Measurements from ENCODE around the gene POFUT2.

The POFUT2 gene

DNA sequence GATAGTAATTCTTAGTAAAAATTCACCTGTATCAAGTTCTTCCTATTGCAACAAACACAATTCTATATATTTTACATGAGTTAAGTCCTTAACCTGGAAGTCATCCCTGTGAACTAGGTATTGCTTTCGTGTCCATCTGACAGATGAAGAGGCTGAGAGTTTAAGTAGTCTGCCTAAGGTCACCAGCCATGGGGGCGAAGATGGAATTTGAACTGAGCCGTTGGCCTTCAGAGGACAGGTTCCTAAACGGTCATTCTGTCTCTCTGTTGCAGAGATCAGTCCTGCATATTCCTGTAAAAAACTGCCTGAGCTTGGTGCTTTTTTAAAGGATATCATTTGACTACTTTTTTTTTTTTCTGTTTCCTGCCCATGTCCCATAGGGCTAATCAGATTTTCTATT, 10.2 kb upstream of the POFUT2 start:
- no peak for DNase-seq (ENCODE audit: low read depth, low spot score)

DNA sequence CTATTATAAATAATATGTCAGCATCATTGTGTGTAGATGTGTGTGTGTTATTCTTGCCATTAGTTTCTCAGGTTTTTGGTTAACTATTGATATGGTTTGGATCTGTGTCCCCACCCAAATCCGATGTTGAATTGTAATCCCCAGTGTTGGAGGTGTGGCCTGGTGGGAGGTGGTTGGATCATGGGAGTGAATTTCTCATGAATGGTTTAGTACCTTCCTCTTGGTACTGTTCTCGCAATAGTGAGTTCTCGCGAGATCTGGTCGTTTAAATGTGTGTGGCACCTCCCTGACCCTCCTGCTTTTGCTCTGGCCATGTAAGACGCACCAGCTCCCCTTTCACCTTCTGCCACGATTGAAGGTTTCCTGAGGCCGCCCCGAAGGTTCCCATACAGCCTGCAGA, 9.6 kb upstream of the POFUT2 start:
- no peak for DNase-seq (ENCODE audit: low read depth, low spot score)

DNA sequence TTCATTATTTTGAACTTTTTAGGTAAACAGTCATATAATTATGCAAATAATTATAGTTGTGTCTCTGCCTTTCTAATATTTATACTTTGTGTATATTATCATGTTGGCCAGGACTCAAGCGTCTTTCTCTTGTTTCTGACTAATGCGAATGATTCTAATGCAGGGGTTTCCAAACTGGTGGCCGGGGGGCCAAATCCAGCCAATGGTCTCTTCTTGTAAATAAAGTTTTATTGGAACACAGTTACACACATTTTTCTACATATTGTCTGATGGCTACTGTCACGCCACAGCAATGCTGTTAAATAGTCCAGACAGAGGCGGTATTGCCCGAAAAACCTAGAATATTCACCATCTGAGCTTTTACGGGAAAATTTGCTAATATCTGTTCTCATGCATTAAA, 8.9 kb upstream of the POFUT2 start:
- DNase-seq (ENCODE audit: low read depth, low spot score): no peak

DNA sequence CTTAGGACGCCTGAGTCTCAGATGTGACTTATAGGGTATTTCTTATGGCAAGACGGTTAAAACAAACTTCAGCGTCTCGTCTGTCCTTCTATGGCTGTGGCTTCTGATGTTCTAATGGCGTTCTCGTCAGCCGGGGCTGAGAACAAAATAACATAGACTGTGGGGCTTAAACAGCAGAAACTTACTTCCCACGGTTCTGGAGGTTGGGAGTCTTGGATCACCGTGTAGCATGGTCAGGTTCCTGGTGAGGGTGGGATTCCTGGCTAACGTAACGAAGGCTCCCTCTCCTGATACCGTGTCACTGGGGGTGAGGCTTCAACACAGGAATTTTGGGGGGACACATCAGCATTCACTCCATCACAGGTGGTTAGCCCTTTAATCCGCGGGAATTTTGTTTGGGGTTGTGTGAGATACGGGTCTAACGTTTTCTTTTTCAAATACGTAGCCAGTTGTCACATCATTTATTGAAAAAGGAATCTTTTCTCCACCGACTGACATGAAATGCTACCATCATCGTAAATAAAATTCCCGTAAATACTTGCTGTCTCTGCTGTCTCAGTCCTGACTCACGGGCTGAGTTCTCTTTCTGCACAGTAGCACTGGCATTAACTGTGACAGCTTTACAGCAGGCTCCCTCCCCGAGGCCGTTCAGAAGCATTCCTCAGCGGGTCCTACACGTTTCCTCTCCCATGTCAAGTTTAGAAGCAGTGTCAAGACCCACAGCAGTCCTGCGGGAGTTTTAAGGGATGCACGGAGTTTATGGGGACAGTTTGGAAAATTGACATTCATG, 8.1 kb upstream of the POFUT2 start:
- no peak for DNase-seq (ENCODE audit: low read depth, low spot score)

DNA sequence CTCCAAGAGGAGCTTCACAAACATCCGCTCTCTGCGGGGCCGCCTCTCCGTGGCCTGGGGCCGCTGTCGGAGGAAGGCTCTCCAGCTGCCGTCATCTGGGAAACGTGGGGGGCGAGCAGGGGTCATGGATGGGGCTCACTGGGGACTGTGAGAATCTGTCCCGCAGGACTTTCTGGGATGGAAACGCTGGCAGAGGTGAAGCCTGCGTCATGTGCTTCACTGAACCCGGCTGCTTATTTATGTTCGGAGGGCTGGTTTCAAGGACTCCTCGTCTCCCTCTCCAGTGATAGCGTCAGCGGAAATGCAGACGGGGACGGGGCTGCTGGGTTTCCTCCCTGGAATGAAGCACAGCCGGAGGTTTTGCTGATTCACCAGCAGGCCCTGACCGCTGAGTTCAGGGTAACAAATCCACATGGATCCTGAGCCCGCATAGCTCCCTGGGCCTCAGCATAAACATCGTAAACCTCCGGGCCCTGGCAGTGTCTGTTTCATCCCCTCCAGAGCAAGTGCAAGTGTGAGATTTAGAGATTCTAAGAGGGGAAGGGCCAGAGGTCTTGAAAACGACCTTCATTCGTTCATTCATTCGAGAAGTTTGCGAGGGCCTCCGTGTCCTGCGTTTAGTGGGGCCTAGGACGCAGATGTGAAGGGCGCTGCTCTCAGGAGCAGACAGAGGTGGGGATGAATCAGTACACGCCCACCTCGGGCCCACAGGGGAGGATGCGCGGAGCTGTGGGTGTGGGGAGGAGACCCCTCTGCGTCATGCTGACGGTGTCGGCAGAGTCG, 7.0 kb upstream of the POFUT2 start:
- no peak for DNase-seq (ENCODE audit: low read depth, low spot score)

DNA sequence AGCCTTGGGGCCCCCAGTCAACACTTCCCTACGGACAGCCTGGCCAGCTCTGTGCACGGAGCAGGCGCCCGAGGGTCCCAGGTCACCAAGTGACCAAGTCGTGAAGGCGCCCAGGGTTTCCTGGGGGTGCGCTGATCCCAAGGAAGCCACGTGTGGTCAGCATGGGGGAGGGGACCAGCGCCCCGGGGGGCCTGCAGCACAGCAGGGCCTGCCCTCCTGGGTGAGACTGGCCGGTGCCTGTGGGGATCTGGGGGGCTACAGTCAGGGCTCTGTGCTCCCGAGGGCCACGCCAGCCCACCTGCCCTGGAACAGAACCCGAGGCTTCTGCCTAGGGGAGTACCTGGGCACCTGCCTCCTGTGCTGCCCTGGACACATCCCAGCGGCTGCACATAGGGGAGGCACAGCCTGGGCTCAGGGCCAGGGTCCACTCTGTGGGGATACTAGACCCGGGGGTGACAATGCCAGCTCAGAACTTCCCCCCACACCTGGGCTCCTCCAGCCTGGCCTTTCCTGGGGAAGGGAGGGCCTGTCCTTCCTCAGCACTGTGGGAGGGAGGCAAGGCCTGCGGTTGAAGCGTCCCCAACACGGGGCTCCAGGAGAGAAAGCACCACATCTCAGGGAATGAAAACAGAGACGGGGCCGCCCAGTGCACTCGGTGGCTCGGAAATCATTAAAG, 6.2 kb upstream of the POFUT2 start:
- no peak for DNase-seq (ENCODE audit: low read depth, low spot score)

DNA sequence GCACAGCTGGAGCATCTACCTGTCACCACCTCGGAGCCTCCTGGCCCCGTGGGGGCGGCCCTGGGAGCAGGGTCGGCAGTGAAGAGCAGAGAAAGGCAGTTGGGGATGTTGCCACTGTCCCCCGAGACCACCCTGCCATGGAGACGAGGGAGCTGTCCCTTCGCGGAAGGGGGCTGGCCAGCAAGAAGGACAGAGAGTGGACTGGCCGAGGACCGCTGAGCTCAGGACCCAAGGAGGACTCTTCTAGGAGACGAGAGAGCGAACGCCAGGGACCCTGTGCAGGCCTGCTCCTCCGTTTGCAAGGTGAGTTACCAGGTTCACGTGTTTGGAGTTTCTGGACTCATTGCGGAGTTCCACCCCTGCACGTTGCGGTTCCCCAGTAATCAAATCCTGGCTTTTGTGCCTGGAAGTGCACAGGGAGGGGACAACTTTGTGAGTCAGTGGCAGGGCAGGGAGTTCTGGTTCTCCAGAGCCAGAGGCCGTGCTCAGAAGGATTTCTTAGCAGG, 5.6 kb upstream of the POFUT2 start:
- no peak for DNase-seq (ENCODE audit: low read depth, low spot score)

DNA sequence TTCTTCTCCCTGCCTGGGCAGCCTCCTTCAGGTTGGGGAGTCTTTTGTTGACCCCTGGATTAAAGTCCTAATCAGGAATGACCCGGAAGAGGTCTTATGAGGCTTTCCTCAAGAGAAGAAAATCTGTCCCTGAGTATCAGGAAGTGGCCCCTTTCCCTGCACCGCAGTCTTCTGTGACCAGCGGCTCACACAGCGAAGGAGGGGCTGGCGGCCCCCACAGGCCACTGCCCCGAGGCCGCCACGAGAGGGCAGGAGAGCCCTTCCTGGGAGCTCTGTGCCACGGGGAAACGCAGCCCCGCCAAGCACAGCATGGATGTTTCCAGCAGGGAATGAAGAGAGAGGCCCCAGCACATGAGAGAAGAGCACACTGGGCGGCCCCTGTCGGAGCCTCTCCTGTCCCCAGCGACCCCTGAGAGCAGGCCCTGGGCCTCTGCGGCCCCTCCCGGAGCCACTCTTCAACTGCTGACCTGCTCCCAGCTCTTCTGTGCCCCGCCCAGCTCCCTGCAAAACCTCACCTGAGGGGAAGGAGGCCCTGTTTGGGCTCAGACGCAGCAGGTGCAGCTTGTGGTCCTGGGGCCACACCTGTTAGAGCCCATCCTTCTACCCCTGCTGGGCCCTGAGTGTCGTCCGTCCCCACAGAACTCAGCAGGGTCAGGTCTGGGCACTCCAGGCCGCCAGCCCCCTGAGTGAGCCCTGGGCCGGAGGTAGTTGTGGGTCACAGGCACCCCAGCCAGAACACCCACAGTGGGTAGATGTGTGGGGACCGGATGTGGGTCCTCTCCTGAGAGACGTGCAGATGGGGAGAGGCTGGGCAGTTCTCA, 4.9 kb upstream of the POFUT2 start:
- DNase-seq (ENCODE audit: low read depth, low spot score): peak; percentile 35

DNA sequence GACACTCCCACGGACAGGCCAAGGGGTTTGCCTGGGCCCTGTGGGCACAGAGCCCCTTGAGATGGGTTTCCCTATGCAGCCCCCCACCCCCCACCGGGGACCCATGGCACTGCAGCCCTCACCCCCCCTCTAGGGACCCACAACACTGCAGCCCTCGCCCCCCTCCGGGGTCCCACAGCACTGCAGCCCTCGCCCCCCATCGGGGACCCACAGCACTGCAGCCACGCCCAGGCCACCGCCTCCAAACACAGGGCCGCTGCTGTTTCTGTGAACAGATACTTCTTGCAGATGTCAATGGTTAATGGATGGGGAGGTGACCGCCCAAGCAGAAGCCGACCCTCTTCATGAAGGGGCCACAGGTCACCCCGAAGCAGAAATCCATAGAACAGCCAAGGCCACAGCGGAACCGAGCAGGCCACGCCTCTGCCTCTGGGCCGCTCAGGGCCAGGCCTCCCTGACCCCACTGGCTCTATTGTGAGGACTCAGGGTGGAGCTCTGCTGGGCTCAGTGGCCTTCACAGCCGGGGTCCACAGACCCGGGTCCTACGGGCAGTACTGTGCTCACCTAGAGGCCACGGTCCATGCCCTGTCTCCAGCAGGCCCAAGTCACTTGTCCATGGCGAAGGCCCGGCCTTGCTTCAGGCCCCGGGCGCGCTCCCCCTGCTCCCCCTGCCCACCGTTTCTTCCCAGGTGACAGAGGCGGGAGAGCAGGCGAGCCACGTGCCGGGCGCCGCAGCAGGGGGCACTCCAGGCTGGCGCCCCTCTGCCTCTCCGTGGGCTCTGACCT, 4.1 kb upstream of the POFUT2 start:
- DNase-seq (ENCODE audit: low read depth, low spot score): no peak

DNA sequence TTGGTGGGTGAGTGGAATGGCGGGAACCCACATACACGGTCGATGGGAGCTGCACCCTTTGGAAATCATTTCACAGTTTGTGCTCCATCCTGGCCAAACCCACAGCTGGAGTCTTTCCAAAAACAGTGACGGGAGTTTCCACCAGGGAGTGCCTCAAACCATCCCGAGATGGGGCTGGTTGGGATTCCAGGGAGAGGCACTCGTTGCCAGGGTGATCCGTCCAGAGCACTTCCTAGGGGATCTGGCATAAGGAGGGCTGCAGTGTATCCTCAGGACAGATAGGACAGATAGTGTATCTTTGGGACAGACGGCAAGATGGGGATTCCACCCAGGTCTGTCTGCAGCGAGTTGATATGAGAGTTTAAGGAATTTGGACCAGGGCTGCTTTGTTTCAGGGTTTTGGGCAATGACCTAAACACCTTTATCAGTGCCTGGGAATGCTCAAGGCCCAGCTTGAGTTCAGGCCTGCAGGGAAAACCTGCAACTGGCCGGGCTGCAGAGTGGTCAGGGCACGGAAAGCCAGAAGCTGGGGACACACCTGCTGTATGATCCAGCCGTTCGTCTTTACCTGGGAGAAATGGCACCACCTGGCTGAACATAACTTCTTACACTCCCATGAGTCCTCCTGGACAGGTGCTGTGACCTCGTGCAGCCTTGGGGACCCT, 3.4 kb upstream of the POFUT2 start:
- no peak for DNase-seq (ENCODE audit: low read depth, low spot score)

DNA sequence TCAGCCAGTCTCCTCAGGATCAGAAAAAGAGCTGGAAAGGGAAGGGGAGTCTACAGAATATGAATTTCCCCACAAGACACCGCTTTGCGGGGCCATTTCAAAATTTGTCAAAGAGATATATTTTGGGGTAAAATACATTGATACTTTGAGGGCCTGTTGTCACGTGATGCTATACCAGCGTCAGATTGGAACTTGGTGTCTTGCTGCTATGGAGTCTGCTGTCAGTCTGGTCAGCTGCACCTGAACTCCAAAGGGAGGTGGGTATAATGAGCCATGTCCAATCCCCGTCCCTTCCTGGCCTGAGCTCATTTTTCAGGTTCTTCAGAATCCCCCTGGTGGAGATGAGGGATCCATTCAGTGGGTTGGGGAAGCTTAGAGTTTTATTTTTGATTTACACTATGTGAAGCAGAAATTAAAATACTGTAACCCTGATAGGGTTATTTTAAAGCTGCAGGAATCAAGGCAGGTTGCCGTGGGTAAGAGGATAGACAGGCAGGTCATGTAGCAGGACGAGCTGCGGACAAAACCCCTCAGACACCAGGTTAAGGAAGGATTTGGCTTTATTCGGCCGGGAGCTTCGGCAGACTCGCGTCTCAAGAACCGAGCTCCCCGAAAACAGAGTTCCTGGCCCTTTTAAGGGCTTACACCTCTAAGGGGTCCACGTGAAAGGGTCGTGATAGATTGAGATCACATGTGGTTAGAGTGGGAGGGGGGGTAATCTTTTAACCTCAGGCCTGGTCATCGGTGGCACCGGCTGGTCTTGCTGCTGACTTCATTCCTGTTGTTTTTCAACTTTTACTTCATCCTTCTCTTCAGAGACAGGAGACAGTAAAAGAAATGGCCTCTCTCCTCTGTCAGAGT, 2.2 kb upstream of the POFUT2 start:
- no peak for DNase-seq (ENCODE audit: low read depth, low spot score)

DNA sequence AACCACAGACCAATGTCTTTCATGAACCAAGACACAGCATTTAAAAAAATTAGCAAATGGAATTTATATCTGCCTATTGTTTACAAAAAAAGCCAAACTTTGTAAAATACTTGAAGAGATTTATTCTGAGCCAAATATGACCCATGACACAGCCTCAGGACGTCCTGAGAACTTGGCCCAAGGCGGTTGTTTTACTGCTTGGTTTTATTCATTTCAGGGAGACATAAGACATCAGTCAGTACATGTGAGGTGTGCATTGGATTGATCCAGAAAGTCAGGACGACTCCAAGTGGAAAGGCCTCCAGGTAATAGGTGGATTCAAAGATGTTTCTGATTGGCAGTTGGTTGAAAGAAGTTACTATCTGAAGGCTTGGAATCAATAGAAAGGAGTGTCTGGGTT, 1.4 kb upstream of the POFUT2 start:
- DNase-seq (ENCODE audit: low read depth, low spot score): no peak

DNA sequence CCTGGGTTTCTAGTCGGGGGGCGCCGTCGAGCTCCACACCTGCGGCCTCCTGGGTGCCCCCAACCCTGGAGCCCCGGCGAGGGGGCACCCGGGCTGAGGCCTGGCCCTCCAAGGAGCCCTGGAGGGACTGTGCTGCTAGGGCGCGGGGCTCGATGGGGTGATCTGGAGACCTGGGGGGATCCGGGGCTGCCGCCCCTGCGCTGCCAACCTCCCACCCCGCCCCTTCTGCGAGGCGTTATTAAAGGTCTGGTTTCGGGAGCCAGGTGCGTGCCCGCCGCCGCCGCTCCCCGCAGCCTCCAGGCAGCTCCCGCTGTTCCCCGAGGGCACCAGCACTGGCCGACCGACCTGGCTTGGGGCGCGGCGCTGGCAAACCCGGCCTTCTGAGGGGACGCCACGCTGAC, 746 bp upstream of the POFUT2 start:
- DNase-seq (ENCODE audit: low read depth, low spot score): no peak

DNA sequence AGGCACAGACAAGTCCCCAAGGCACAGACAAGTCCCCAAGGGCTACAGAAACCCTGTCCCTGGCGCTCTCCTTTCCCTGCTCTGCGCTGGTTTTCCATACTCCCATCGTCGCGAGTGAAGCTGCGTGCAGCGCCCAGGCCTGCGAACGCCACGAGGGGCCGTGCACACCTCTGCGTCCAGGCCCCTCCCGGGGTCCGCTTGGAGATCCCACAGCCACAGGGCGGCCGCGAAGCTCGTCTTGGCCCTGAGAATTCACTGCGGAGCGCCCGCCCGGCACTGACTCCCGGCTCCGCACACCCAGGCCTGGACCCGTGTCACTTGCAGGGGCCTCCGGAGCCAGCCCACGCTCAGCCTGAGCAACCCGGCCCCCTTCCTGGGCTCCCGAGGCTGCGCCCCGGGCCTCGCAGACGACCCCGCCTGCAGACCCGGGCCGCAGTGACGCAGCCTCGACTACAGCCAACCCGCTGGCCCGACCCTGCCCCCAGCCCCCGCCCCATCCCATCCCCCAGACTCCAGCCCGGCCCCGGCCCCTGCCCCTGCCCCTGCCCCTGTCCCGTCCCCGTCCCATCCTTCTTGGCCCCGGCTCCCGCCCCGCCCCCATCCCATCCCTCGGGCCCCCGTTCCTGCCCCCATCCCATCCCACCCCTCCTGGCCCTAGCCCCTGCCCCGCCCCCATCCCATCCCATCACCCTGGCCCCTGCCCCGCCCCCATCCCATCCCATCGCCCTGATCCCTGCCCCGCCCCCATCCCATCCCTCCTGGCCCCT, 841 bp downstream of the POFUT2 start:
- no peak for DNase-seq (ENCODE audit: low read depth, low spot score)

DNA sequence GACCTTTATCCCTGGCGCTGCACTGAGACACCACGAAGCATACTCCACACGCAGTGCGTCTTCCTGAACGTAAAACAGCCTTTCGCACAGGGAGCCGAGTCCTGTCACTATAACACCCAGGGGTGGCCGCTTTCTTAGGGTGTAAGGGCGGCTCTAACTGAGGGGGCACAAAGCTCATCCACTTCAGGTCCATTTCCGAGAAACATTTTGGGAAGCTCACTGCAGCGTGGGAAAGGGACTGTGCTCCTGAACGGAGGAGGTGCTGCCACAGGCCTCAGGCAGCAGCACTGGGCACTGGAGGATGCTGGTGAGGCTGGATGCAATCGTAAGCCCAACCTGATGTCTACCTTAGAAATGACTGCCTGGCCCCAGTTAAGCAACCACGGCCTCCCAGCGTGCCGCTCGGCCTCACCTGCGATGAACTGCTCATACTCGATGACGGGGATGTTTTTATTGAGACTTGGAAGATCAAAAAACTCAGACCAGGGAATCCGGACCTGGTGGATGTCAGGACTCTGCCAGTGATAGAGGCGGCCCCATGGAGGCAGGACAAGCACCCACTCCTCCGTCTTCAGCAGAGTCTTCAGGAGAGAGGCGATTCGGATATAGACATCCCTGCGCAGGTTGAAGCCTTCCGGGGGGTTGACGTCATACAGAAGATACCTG, 2.3 kb downstream of the POFUT2 start:
- DNase-seq (ENCODE audit: low read depth, low spot score): no peak

DNA sequence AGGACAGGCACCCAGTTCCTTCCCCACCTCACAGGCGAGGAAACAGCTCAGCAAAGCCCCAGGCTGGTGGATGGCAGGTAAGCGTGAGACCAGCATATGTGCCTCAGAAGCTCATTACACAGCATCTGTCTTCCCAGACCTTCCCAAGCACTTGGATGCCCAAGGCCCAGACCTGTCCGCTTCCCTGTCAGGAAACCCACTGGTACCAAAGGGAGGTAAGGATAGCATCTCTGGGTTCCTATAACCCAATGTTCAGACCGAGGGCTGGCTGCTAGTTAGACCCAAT, 3.3 kb downstream of the POFUT2 start:
- no peak for DNase-seq (ENCODE audit: low read depth, low spot score)

DNA sequence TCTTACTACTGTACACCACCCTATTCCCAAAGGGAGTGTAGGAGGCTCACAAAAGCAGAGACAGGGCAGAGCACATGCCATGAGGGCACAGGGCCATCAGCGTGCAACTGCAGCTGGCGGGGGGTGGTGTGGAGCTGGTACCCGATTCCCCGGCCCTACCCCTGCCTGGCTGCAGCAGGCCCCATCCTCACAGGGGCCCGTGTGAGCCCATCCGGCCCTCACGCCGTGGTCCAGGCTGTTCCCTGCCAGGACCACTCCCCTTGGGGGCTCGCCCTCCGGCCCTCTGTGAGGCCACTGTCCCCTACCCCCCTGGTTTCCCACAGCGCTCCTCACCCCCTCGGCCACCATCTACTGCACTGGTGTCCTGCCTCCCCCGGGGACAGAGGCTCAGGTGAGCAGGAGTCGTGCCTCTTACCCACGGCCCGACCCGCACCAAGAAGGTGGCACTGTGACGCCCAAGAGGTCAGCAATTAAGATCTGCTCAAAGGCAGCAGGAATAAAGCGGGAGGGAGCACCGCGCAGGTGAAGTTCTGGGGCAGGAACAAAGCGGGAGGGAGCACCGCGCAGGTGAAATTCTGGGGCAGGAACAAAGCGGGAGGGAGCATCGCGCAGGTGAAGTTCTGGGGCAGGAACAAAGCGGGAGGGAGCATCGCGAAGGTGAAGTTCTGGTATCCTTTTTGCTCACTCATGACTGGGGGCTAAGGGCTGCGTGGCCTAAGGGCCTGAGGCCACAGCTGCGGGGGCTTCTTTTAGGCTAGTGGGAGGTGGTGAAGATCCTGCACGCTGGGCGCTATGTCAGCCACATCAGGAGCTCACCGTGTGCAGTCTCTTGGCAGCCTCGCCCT, 3.9 kb downstream of the POFUT2 start:
- no peak for DNase-seq (ENCODE audit: low read depth, low spot score)

All from activated CD4-positive, CD25-positive, alpha-beta regulatory T cell treated with anti-CD3 and anti-CD28 coated beads, Interleukin-2, amount 50 U/mL, for 16 hours (primary cell).